ENCODE results near the gene EFEMP2.
"Not testable (repeated sequence)": the region's sequence is repeated elsewhere in the genome, so short reads cannot be mapped to it uniquely, and the experiment has no call there.

Gene EFEMP2

DNA sequence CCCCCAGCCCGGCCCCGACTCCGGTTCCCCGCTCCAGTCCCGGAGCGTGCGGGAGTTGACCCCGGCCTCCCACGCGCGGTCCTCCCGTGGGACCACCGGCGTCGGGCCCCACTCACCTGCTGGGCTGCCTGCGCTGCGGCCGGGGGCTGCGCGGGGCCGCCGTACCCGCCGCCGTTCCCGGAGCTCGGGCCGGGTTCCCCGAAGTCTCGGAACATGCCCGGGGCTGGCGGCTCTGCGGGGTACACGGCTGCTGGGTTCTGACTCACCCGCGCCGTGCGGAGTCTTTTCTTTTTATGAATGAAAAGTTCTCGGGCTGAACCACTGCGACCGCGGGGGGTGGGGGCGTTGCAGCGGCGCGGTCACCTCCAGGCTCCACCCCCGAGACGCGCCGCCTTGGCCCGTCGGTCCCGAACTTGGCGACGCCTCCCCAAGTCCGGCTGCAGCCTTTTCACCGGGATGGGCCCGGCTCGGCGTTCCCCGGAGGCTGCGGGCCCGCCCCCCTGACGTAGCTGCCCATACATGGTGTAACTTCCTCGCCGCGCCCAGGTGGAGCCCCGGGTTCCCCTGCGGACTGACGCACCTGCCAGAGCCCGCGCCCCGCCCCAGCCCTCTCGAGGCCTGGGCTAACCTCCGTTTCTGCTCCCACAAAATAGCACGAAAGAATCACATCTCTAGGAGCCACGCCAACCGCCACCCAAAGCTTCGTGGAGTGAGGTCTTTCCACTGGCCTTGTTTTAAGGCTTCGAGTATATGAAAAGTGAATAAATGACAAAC lies 27.7 kb upstream of the EFEMP2 start, which contains the start of gene FOSL1:
FOSL1 (minus strand) TSS at position 264 of the 774 bp plus-strand sequence; CDS start at position 215, 49 bp downstream.
- peak; percentile 69 to 83 for DNase-seq (ENCODE audit: low read depth in 2 of 2, low spot score in 1 of 2)

- DNase-seq (ENCODE audit: low read depth in 2 of 2, low spot score in 1 of 2): no peak
Observed at GRCh38 chr11:65899356-65900124, 26.9 kb upstream of the EFEMP2 start.

- no peak for DNase-seq (ENCODE audit: low read depth in 2 of 2, low spot score in 1 of 2)
Observed at GRCh38 chr11:65898656-65899355, 26.2 kb upstream of the EFEMP2 start.

- no peak for DNase-seq (ENCODE audit: low read depth in 2 of 2, low spot score in 1 of 2)
Observed at GRCh38 chr11:65897020-65897471, 24.4 kb upstream of the EFEMP2 start.

- no peak for DNase-seq (ENCODE audit: low read depth in 2 of 2, low spot score in 1 of 2)
Observed at GRCh38 chr11:65896034-65896999, 23.7 kb upstream of the EFEMP2 start.

DNA sequence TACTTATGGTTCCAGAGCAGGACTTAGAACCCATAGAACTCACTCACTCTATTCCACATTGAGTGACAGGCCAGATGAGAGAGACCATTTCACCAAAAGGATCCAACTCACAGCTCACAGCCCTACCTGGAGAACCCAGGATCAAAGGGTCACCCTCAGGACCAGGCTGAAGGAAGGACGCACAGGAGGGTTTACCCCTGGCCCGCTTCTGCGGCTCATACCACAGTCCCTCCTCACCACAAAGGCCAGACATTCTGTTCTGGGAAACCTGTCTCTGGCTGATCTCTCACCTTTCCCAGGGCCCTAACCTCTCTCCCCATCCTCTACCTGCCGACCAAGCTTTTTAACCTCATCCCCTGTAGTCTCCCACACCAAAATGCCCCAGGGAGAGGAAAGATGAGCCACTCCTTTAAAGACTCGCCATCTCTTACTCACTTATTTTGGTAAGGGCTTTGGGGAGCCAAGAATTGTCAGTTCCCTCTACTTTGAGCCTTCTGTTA lies 22.9 kb upstream of the EFEMP2 start:
- DNase-seq (ENCODE audit: low read depth in 2 of 2, low spot score in 1 of 2): no peak

- no peak for DNase-seq (ENCODE audit: low read depth in 2 of 2, low spot score in 1 of 2)
Observed at GRCh38 chr11:65894034-65894591, 21.5 kb upstream of the EFEMP2 start.

DNA sequence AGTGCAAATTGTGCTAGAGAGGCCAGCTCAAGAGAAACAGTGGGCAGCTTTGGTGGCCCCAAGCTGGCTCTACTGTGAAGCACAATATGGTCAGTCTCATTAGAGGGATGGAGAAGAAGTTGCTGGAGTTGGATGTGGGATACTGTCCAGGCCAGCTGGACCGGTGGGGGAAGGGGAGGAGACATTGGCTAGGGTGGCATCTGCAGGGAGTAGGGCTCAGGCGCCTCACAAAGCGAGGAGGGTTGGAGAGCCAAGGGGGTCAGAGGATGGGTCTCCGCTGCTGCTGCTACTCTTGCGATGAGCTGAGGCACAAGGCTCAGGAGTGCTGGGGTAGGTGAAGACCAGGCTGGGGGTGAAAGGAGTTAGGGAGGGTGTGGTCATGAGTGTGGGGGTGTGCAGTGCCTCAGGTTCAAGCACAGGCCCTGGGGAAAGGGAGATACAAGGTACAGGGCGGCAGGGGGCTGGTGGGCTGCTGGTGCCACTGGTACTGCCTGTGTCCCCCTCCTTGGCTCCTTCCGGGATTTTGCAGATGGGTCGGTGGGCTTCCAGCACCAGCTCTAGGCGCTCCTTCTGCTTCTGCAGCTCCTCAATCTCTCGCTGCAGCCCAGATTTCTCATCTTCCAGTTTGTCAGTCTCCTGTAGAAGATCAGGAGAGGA lies 20.2 kb upstream of the EFEMP2 start:
- DNase-seq (ENCODE audit: low read depth in 2 of 2, low spot score in 1 of 2): no peak

- DNase-seq (ENCODE audit: low read depth in 2 of 2, low spot score in 1 of 2): not testable (repeated sequence)
Observed at GRCh38 chr11:65892137-65892540, 19.5 kb upstream of the EFEMP2 start.

- DNase-seq (ENCODE audit: low read depth in 2 of 2, low spot score in 1 of 2): no peak
Observed at GRCh38 chr11:65891219-65892136, 18.9 kb upstream of the EFEMP2 start.

- DNase-seq (ENCODE audit: low read depth in 2 of 2, low spot score in 1 of 2): peak; percentile 94 to 97
Observed at GRCh38 chr11:65890324-65891218, 18.0 kb upstream of the EFEMP2 start, which contains the start of gene CCDC85B. TSS of gene CCDC85B (plus strand) at chr11:65890673. CDS start at chr11:65890784, 111 bp downstream.

GRCh38 chr11:65888163-65888814 lies 15.7 kb upstream of the EFEMP2 start, which contains the start of gene FIBP:
TSS of gene FIBP (minus strand) at chr11:65888471. CDS start at chr11:65888418, 53 bp downstream.
- peak; percentile 86 to 92 for DNase-seq (ENCODE audit: low read depth in 2 of 2, low spot score in 1 of 2)

DNA sequence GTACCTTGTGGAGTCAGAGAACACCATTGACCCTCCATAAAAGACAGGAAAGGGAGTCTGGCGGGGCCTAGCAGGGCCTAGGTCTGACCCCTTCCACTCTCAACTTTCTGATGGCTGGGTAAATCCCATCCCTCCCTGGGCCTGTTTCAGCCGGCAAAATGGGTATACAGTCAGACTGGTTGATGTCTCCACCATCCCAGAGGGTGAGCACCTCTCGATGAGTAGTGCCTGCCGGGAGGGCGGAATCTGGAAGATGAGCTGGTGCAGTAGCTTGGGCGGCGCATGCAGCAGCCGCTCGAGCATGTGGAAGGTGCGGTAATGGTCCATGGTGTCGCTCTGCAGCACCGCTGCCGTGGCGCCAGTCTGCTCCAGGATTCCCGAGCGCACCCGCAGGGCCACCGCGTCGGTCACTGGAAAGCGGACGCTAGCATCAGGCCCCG lies 15.1 kb upstream of the EFEMP2 start:
- no peak for DNase-seq (ENCODE audit: low read depth in 2 of 2, low spot score in 1 of 2)

DNA sequence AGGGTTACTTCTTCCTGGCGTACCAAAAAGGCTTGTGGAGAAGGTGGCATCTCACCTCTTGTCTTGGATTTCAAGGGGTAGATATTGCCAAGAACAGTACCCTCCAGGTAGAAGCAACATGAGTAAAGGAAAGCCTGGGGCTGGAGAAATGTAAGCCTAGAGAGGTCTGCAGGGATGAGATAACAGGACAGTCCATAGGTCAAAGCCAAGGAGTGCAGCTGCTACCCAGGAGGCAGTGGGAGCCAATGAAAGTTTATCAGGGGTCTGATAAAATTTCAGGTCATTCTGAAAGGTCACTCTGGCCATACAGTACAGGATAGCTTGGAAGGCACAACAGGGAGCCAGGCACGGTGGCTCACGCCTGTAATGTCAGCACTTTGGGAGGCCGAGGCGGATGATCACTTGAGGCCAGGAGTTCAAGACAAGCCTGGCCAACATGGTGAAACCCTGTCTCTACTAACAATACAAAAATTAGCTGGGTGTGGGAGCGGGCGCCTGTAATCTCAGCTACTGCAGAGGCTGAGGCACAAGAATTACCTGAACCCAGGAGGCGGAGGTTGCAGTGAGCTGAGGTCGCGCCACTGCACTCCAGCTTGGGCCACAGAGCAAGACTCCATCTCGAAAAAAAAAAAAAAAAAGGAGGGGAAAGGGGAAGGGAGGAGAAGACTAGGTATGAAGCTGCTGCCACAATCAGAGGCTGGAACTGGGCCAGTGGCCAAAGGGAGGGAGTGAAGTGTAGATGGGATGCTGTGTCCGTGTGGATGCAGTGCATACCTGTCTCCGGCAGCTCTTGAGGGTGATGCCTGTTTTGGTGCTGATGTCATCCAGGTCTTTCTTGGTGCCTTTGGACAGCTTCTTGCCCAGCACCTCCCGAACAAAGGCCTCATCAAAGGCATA lies 14.5 kb upstream of the EFEMP2 start:
- DNase-seq (ENCODE audit: low read depth in 2 of 2, low spot score in 1 of 2): no peak

DNA sequence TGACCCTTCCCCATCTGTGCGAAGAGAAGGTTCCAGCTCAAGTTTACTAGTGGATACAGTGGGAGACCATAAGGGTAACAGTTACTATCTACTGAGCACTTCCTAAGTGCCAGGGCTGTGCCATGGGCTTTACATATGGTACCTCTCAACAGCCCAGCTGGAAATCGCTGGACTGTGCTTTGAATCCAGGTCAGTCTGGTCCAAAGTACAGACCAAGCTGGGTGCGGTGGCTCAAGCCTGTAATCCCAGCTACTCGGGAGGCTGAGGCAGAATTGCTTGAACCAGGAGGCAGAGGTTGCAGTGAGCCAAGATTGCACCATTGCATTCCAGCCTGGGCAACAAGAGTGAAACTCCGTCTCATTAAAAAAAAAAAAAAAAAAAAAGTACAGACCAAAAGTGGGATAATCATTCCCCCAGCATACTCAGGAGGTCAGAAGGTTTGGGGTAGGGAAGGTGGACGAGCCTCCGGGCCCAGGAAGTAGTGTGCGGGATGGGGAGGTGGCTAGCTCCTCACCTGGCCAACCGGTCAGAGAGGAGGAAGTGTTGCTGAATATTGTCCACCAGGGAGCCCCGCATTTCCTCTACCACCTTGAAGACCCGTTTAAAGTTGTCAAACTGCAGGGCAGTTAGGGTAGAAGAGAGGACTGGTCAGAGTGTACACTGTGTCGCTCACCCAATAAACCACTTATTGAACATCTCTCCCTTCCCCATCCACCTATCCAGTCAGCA lies 13.4 kb upstream of the EFEMP2 start:
- DNase-seq (ENCODE audit: low read depth in 2 of 2, low spot score in 1 of 2): no peak
